ENCODE measurements around the gene HMX1.

The HMX1 gene

GRCh38 chr4:8830056-8830455 is 41.6 kb downstream of the HMX1 start:
- TF ChIP-seq SPI1 (IDR thresholded peaks at IDR 0.05; ENCODE audit: borderline replicate concordance, low read depth) (no peak), CTCF (IDR thresholded peaks at IDR 0.05; ENCODE audit: insufficient read depth, low read length) (no peak), GABPA (IDR thresholded peaks at IDR 0.05; ENCODE audit: low read depth) (no peak), REST (IDR thresholded peaks at IDR 0.05; ENCODE audit: insufficient replicate concordance, low read depth) (no peak), POLR2AphosphoS5 (IDR thresholded peaks at IDR 0.05; ENCODE audit: low read depth) (no peak)
- Histone ChIP-seq H3K4me3 (replicated peaks; ENCODE audit: insufficient read depth, low read length) (no peak overlapping the region), H3K27me3 (ENCODE audit: insufficient read depth, poor library complexity, severe bottlenecking) (no peaks in the 10 kb centered on the region), H3K27ac (replicated peaks) (no peak overlapping the region)
- DNase-seq (ENCODE audit: low read depth in 1 of 2, low spot score in 1 of 2): no peak

- Histone ChIP-seq H3K27me3 (ENCODE audit: insufficient read depth, poor library complexity, severe bottlenecking) (no peaks in the 10 kb centered on the region), H3K27ac (replicated peaks) (no peak overlapping the region), H3K4me3 (replicated peaks; ENCODE audit: insufficient read depth, low read length) (no peak overlapping the region)
- TF ChIP-seq GABPA (IDR thresholded peaks at IDR 0.05; ENCODE audit: low read depth) (no peak), SPI1 (IDR thresholded peaks at IDR 0.05; ENCODE audit: borderline replicate concordance, low read depth) (no peak), CTCF (IDR thresholded peaks at IDR 0.05; ENCODE audit: insufficient read depth, low read length) (no peak)
- DNase-seq (ENCODE audit: low read depth in 1 of 2, low spot score in 1 of 2): no peak
Observed at GRCh38 chr4:8829584-8829983, 42.1 kb downstream of the HMX1 start.

GRCh38 chr4:8828869-8829268 is 42.8 kb downstream of the HMX1 start:
- TF ChIP-seq CTCF (IDR thresholded peaks at IDR 0.05; ENCODE audit: insufficient read depth, low read length) (no peak), REST (IDR thresholded peaks at IDR 0.05; ENCODE audit: insufficient replicate concordance, low read depth) (no peak)
- Histone ChIP-seq H3K4me3 (replicated peaks; ENCODE audit: insufficient read depth, low read length) (no peak overlapping the region), H3K27ac (replicated peaks) (no peak overlapping the region), H3K27me3 (ENCODE audit: insufficient read depth, poor library complexity, severe bottlenecking) (no peaks in the 10 kb centered on the region)
- no peak for DNase-seq (ENCODE audit: low read depth in 1 of 2, low spot score in 1 of 2)

DNA sequence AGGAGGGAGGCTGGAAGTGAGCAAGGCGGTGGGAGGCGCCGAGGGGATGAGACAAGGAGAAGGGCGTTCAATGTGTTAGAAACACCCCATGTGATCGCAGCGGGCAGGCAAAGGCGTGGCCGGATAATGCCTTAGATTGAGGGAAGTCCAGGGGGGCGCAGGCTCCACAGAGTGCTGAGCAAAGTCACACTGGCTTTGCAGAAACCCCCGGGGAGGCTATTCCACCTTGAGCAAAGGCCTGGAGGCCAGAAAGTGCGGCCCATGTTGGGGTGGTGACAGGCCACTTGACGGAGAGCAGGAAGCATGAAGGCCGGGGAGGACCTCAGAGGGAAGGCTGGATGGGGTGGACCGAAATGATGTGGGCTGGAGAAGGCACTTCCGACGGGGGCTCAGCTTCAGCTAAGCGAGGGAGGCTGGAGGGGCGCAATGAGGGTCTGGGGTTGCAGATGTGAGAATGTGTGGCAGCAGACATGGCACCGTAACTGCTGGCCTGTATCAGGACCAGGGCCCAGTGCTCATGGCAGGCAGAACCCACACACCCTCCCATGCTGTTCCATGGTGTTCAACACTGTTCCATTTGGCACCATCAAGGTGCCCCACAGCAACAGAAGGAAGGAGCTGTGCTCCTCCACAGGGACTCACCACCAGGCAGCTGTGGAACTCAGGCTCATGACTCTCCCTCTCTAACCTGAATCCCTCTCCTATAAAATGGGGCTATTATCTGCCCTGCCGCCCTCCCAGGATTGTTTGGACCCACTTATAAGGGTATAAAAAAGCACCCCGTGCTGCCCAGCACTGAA is 50.3 kb downstream of the HMX1 start:
- Histone ChIP-seq H3K4me3 (replicated peaks; ENCODE audit: insufficient read depth, low read length) (no peak overlapping the region), H3K27me3 (ENCODE audit: insufficient read depth, poor library complexity, severe bottlenecking) (no peaks in the 10 kb centered on the region), H3K27ac (replicated peaks) (no peak overlapping the region)
- TF ChIP-seq GABPA (IDR thresholded peaks at IDR 0.05; ENCODE audit: low read depth): no peak
- TF ChIP-seq SPI1 (IDR thresholded peaks at IDR 0.05; ENCODE audit: borderline replicate concordance, low read depth): no peak
- TF ChIP-seq CTCF (IDR thresholded peaks at IDR 0.05; ENCODE audit: insufficient read depth, low read length): no peak
- TF ChIP-seq POLR2AphosphoS5 (IDR thresholded peaks at IDR 0.05; ENCODE audit: low read depth): no peak
- TF ChIP-seq REST (IDR thresholded peaks at IDR 0.05; ENCODE audit: insufficient replicate concordance, low read depth): no peak
- DNase-seq (ENCODE audit: low read depth in 1 of 2, low spot score in 1 of 2): no peak
